PC-3 (cell line): Measurements from ENCODE around the gene CLRN3.

Experiments used
- CTCF ChIP-seq: fragments of 300-600 bp; sonication (generic); conservative IDR thresholded peaks from 2 replicates; pipeline ENCODE4 v1.5.1; 2017; ENCODE audit warnings: antibody characterized with exemption, low read depth, mild to moderate bottlenecking, low read length
- EZH2phosphoT487 ChIP-seq: fragments of 300-600 bp; sonication (generic); IDR thresholded peaks from 2 replicates; pipeline ENCODE4 v1.6.1; 2018; ENCODE audit warnings: mild to moderate bottlenecking, antibody characterized with exemption, low read length, borderline replicate concordance

GRCh38 chr10:127871631-127872010, 21.1 kb downstream of the CLRN3 start:
- TF ChIP-seq EZH2phosphoT487 (no peak), CTCF (no peak)
